HL-60 (cell line): ENCODE measurements around the gene AIG1.

Source experiments
- DNase-seq, 2 experiments: peaks; one replicate each; pipeline ENCODE4 v3.0.0-alpha.2; 2010 to 2020; ENCODE audit warnings: low read depth in 1 of 2, low spot score in 1 of 2
- H3K27ac ChIP-seq: fragments of 250-450 bp; sonication (Bioruptor Pico); replicated peaks from 2 replicates; pipeline ENCODE4 v1.5.1; 2020; ENCODE audit warnings: mild to moderate bottlenecking, moderate library complexity
- H3K27me3 ChIP-seq: fragments of 250-450 bp; sonication (Bioruptor Pico); 2 replicates; pipeline ENCODE4 v1.5.1; 2021; ENCODE audit warnings: mild to moderate bottlenecking, moderate library complexity; ENCODE audit not compliant: insufficient read depth, poor library complexity, severe bottlenecking
- H3K4me3 ChIP-seq: replicated peaks from 2 replicates; pipeline ENCODE4 v1.5.1; 2011; ENCODE audit warnings: mild to moderate bottlenecking, control low read depth, low read length; ENCODE audit not compliant: insufficient read depth
- GABPA ChIP-seq: IDR thresholded peaks from 2 replicates; pipeline ENCODE4 v1.6.1; 2012; ENCODE audit warnings: low read depth
- POLR2AphosphoS5 ChIP-seq: IDR thresholded peaks from 2 replicates; pipeline ENCODE4 v1.6.1; 2012; ENCODE audit warnings: low read depth
- SPI1 ChIP-seq: IDR thresholded peaks from 2 replicates; pipeline ENCODE4 v1.6.1; 2012; ENCODE audit warnings: low read depth, mild to moderate bottlenecking, borderline replicate concordance
- TF ChIP-seq, protein P1 (sequence below): IDR thresholded peaks from one replicate; pipeline ENCODE4 v1.5.1; 2011; ENCODE audit warnings: low read length, control low read depth, inconsistent platforms; ENCODE audit not compliant: insufficient read depth
- TF ChIP-seq, protein P2 (sequence below): IDR thresholded peaks from 2 replicates; pipeline ENCODE4 v1.6.1; 2012; ENCODE audit warnings: low read depth; ENCODE audit not compliant: insufficient replicate concordance

AIG1 gene

DNA sequence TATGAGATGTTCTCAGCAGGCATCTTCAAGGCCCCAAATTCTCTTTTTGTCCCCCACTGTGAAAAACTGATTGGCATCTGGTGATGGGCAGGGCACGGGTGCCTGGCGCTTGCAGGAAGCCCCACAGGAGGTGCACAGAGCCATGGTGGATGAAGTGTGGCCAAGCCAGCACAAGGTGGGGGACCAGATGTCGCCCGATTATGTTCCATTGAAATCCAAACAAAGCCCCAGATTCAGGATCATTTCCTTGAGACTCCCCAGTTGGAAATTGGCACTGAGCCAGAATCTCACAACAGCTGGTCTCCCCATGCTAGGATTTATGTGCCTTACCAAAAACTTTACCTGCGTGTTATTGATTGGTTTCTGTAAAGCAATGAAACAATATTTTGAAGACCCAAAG, 203.7 kb downstream of the AIG1 start:
- H3K4me3 ChIP-seq = no peak overlapping the region
- H3K27ac ChIP-seq = no peak overlapping the region
- no peak for DNase-seq
- no peaks in the 10 kb centered on the region for H3K27me3 ChIP-seq
- TF ChIP-seq, protein P1, sequence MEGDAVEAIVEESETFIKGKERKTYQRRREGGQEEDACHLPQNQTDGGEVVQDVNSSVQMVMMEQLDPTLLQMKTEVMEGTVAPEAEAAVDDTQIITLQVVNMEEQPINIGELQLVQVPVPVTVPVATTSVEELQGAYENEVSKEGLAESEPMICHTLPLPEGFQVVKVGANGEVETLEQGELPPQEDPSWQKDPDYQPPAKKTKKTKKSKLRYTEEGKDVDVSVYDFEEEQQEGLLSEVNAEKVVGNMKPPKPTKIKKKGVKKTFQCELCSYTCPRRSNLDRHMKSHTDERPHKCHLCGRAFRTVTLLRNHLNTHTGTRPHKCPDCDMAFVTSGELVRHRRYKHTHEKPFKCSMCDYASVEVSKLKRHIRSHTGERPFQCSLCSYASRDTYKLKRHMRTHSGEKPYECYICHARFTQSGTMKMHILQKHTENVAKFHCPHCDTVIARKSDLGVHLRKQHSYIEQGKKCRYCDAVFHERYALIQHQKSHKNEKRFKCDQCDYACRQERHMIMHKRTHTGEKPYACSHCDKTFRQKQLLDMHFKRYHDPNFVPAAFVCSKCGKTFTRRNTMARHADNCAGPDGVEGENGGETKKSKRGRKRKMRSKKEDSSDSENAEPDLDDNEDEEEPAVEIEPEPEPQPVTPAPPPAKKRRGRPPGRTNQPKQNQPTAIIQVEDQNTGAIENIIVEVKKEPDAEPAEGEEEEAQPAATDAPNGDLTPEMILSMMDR = no peak
- TF ChIP-seq, protein P2, sequence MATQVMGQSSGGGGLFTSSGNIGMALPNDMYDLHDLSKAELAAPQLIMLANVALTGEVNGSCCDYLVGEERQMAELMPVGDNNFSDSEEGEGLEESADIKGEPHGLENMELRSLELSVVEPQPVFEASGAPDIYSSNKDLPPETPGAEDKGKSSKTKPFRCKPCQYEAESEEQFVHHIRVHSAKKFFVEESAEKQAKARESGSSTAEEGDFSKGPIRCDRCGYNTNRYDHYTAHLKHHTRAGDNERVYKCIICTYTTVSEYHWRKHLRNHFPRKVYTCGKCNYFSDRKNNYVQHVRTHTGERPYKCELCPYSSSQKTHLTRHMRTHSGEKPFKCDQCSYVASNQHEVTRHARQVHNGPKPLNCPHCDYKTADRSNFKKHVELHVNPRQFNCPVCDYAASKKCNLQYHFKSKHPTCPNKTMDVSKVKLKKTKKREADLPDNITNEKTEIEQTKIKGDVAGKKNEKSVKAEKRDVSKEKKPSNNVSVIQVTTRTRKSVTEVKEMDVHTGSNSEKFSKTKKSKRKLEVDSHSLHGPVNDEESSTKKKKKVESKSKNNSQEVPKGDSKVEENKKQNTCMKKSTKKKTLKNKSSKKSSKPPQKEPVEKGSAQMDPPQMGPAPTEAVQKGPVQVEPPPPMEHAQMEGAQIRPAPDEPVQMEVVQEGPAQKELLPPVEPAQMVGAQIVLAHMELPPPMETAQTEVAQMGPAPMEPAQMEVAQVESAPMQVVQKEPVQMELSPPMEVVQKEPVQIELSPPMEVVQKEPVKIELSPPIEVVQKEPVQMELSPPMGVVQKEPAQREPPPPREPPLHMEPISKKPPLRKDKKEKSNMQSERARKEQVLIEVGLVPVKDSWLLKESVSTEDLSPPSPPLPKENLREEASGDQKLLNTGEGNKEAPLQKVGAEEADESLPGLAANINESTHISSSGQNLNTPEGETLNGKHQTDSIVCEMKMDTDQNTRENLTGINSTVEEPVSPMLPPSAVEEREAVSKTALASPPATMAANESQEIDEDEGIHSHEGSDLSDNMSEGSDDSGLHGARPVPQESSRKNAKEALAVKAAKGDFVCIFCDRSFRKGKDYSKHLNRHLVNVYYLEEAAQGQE = no peak
- no peak for TF ChIP-seq SPI1
- TF ChIP-seq GABPA = no peak
- no peak for TF ChIP-seq POLR2AphosphoS5

DNA sequence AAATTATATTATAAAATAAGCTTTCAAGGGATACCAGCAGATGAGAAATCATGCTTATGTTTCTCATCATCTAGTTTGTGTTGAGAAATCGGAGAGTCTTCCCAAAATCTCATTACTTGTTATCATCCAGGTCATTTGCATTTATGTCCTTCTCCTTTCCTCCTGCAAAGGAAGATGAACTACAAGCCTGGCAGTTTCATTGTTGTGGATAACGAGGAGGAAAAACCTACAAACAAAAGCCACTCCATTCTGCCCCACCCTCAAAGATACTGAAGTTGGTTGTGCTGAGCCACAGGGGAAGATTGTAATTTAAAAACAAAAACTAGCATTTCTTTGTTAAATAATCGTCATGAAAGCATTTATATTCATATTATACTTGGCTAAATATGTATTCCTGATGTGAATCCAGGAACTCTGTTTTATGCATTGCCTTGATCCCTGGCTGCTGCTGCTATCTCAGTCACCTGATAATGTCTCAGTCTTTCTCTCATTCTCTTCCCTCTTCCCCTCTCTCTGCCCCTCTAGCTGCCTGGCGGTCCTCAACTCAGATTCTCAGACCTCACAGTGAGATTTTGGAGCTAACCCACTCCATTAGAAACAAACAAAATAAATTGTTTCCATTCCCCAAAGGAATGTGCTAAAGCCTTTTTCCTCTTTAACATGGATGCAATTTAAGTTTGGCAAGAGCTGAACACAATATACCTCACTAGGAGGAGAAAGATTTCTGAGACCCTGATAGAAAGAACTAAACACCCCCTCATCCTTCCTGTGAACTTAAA, 204.5 kb downstream of the AIG1 start:
- no peaks in the 10 kb centered on the region for H3K27me3 ChIP-seq
- no peak for TF ChIP-seq SPI1
- TF ChIP-seq GABPA = no peak
- TF ChIP-seq POLR2AphosphoS5 = no peak
- TF ChIP-seq, protein P1 = no peak
- TF ChIP-seq, protein P2 = no peak
- DNase-seq = no peak
- no peak overlapping the region for H3K27ac ChIP-seq
- H3K4me3 ChIP-seq = no peak overlapping the region

DNA sequence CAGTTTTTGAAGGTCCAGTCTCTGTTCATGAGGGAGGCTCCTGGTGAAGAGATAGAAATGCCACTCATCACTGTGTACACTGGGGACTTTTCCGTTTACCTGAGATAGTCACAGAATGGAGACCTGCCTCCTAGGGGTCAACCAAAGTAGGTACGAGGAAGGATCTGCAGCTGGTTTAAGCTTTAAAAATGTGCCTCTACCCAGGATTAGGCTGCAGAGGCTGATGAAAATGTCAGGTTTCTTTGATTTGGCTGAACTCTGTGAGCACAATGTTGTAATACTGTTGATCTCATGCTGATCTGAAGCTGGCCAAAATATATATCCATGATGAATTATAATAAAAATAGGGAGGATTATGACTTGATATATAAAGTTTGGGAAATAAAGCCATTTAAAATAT, 207.1 kb downstream of the AIG1 start:
- no peak for DNase-seq
- Histone ChIP-seq H3K4me3 (no peak overlapping the region), H3K27ac (no peak overlapping the region), H3K27me3 (no peaks in the 10 kb centered on the region)
- TF ChIP-seq GABPA (no peak), POLR2AphosphoS5 (no peak), SPI1 (no peak)
- TF ChIP-seq, protein P1 = no peak
- TF ChIP-seq, protein P2 = no peak
